Left renal cortex interstitium (tissue), 4 donors: ENCODE data around the gene CSMD2. TPM values are rescaled to one million over a fixed set of nuclear protein-coding genes. Genes with fewer than 3 reads are reported as not detected.

Experiments
- DNase-seq, 4 donors: peaks; one replicate each; pipeline ENCODE4 v3.0.0-alpha.2; 2013; ENCODE audit warnings: low read depth in 4 of 4, low spot score in 2 of 4, missing footprints in 1 of 4
- polyA plus RNA-seq, 4 donors: library from polyadenylated mRNA; unstranded; fragments of 120-200 nt; gene quantifications; one replicate each; pipeline ENCODE4 v1.2.1, GENCODE V29; 2013; ENCODE audit not compliant: insufficient read length in 4 of 4

CSMD2 gene
- polyA plus RNA-seq, 4 donors = 0.60 to 1.4 (median 0.92) TPM

- DNase-seq = no peak
These were observed 503.1 kb downstream of the CSMD2 start for GRCh38 chr1:33661811-33662454.

- no peak for DNase-seq
These were observed 504.1 kb downstream of the CSMD2 start for GRCh38 chr1:33660956-33661355.

GRCh38 chr1:33660244-33660643 is 504.8 kb downstream of the CSMD2 start:
- DNase-seq = no peak

- no peak for DNase-seq
These were observed 505.4 kb downstream of the CSMD2 start for GRCh38 chr1:33659641-33660040.

- no peak for DNase-seq
These were observed 507.2 kb downstream of the CSMD2 start for GRCh38 chr1:33657833-33658232.

GRCh38 chr1:33656467-33657005 is 508.5 kb downstream of the CSMD2 start:
- no peak for DNase-seq

- DNase-seq = no peak
These were observed 509.5 kb downstream of the CSMD2 start for GRCh38 chr1:33655496-33655895.

GRCh38 chr1:33654267-33654834 is 510.7 kb downstream of the CSMD2 start:
- no peak for DNase-seq

GRCh38 chr1:33653226-33653625 is 511.8 kb downstream of the CSMD2 start:
- DNase-seq = no peak

GRCh38 chr1:33650708-33651107 is 514.3 kb downstream of the CSMD2 start:
- DNase-seq = no peak

- no peak for DNase-seq
These were observed 515.3 kb downstream of the CSMD2 start for GRCh38 chr1:33649759-33650158.

- no peak for DNase-seq
These were observed 521.8 kb downstream of the CSMD2 start for GRCh38 chr1:33643216-33643615.

- no peak for DNase-seq
These were observed 523.8 kb downstream of the CSMD2 start for GRCh38 chr1:33641104-33641830.

- DNase-seq = no peak
These were observed 524.8 kb downstream of the CSMD2 start for GRCh38 chr1:33640114-33640660.

- DNase-seq = no peak
These were observed 527.1 kb downstream of the CSMD2 start for GRCh38 chr1:33637846-33638440.

GRCh38 chr1:33636209-33636608 is 528.8 kb downstream of the CSMD2 start:
- no peak for DNase-seq

- no peak for DNase-seq
These were observed 529.6 kb downstream of the CSMD2 start for GRCh38 chr1:33635336-33636012.

GRCh38 chr1:33634806-33635205 is 530.2 kb downstream of the CSMD2 start:
- peak in 2 of 4 donors; percentile 9 to 29 for DNase-seq

- no peak for DNase-seq
These were observed 530.9 kb downstream of the CSMD2 start for GRCh38 chr1:33634143-33634542.

GRCh38 chr1:33633019-33633801 is 531.8 kb downstream of the CSMD2 start:
- peak; percentile 37 to 82 (median 58) for DNase-seq
